ENCODE measurements around the gene PEDS1.
"Not testable (repeated sequence)": the region's sequence is repeated elsewhere in the genome, so short reads cannot be mapped to it uniquely, and the experiment has no call there.

The PEDS1 gene

GRCh38 chr20:50153500-50154377 is at the start of gene PEDS1:
TSS of gene PEDS1 (minus strand) at chr20:50153723. CDS start at chr20:50153637, 86 bp downstream.
- in situ Hi-C loops (cut with MboI; ENCODE audit: low sequenced_read_pairs, unreplicated experiment) = no loop called here
- peak; percentile 99 for DNase-seq (ENCODE audit: low spot score)
- TF ChIP-seq CTCF (IDR thresholded peaks at IDR 0.05; ENCODE audit: borderline replicate concordance, control extremely low read depth, extremely low read depth, insufficient read depth, missing control alignments) = no peak

GRCh38 chr20:50202677-50203076 is 49.2 kb upstream of the PEDS1 start:
- no peak for TF ChIP-seq CTCF (IDR thresholded peaks at IDR 0.05; ENCODE audit: borderline replicate concordance, control extremely low read depth, extremely low read depth, insufficient read depth, missing control alignments)
- in situ Hi-C loops (cut with MboI; ENCODE audit: low sequenced_read_pairs, unreplicated experiment) = no loop called here
- DNase-seq (ENCODE audit: low spot score) = no peak

GRCh38 chr20:50201710-50202109 is 48.2 kb upstream of the PEDS1 start:
- in situ Hi-C loops (cut with MboI; ENCODE audit: low sequenced_read_pairs, unreplicated experiment); DNase-seq (ENCODE audit: low spot score): not testable (repeated sequence)

- no peak for TF ChIP-seq CTCF (IDR thresholded peaks at IDR 0.05; ENCODE audit: borderline replicate concordance, control extremely low read depth, extremely low read depth, insufficient read depth, missing control alignments)
- in situ Hi-C loops (cut with MboI; ENCODE audit: low sequenced_read_pairs, unreplicated experiment) = no loop called here
- no peak for DNase-seq (ENCODE audit: low spot score)
These were observed 47.1 kb upstream of the PEDS1 start for GRCh38 chr20:50200482-50201104.

GRCh38 chr20:50199703-50200102 is 46.2 kb upstream of the PEDS1 start:
- in situ Hi-C loops (cut with MboI; ENCODE audit: low sequenced_read_pairs, unreplicated experiment) = no loop called here
- DNase-seq (ENCODE audit: low spot score) = no peak
- TF ChIP-seq CTCF (IDR thresholded peaks at IDR 0.05; ENCODE audit: borderline replicate concordance, control extremely low read depth, extremely low read depth, insufficient read depth, missing control alignments) = no peak

- no peak for DNase-seq (ENCODE audit: low spot score)
- in situ Hi-C loops (cut with MboI; ENCODE audit: low sequenced_read_pairs, unreplicated experiment) = no loop called here
- TF ChIP-seq CTCF (IDR thresholded peaks at IDR 0.05; ENCODE audit: borderline replicate concordance, control extremely low read depth, extremely low read depth, insufficient read depth, missing control alignments) = no peak
These were observed 45.2 kb upstream of the PEDS1 start for GRCh38 chr20:50198716-50199115.

- in situ Hi-C loops (cut with MboI; ENCODE audit: low sequenced_read_pairs, unreplicated experiment) = no loop called here
- no peak for TF ChIP-seq CTCF (IDR thresholded peaks at IDR 0.05; ENCODE audit: borderline replicate concordance, control extremely low read depth, extremely low read depth, insufficient read depth, missing control alignments)
- DNase-seq (ENCODE audit: low spot score) = no peak
These were observed 44.7 kb upstream of the PEDS1 start for GRCh38 chr20:50198180-50198666.
